Upper lobe of left lung (tissue), 4 donors: ENCODE results near the gene ADAM21.
"Not testable (repeated sequence)": the region's sequence is repeated elsewhere in the genome, so short reads cannot be mapped to it uniquely, and the experiment has no call there.

Source experiments
- CTCF ChIP-seq, 6 experiments: fragments of 450-650 bp in 4 of 6; fragments of 200-600 bp in 2 of 6; sonication (generic) in 2 of 6; IDR thresholded peaks; one replicate each; pipeline ENCODE4 v1.5.1; 2016 to 2019; ENCODE audit warnings: antibody characterized with exemption in 6 of 6
- EP300 ChIP-seq, 4 donors: sonication (generic); formaldehyde crosslinking; IDR thresholded peaks; one replicate each; pipeline ENCODE4 v1.5.1; 2017; ENCODE audit warnings: antibody characterized with exemption in 4 of 4, control low read depth in 2 of 4
- POLR2A ChIP-seq, 4 donors: fragments of 450-650 bp; IDR thresholded peaks; one replicate each; pipeline ENCODE4 v1.5.1; 2016 to 2017; ENCODE audit warnings: antibody characterized with exemption in 4 of 4, mild to moderate bottlenecking in 2 of 4

GRCh38 chr14:70426555-70426954 is 25.4 kb upstream of the ADAM21 start:
- not testable (repeated sequence) for TF ChIP-seq CTCF, POLR2A, EP300 (IDR thresholded peaks at IDR 0.05)
